Activated CD8-positive, alpha-beta T cell treated with anti-CD3 and anti-CD28 coated beads for 36 hours (primary cell): ENCODE data around the gene MYLK4. TPM values are rescaled to one million over a fixed set of nuclear protein-coding genes. Genes with fewer than 3 reads are reported as not detected.

Source experiments
- ATAC-seq: fragments of 200-7000 bp; cut with Tn5 transposase; one replicate; pipeline ENCODE4 v1.10.0; 2021; ENCODE audit warnings: mild to moderate bottlenecking, moderate library complexity
- CTCF ChIA-PET: fragments of 350-600 bp; sonication (Branson Sonifier 250); formaldehyde crosslinking; loops from one replicate; lab custom pipeline; 2021; ENCODE audit warnings: antibody characterized with exemption; lab: Charles Lee
- POLR2A ChIA-PET: fragments of 350-600 bp; sonication (Branson Sonifier 250); formaldehyde crosslinking; loops from one replicate; lab custom pipeline; 2021; ENCODE audit warnings: antibody characterized with exemption; lab: Charles Lee
- DNase-seq: peaks from one replicate; pipeline ENCODE4 v3.0.0-alpha.2; 2020
- H3K27ac Mint-ChIP-seq: one replicate; pipeline ENCODE4 v1.8.0; 2021; ENCODE audit warnings: mild to moderate bottlenecking, mixed read lengths
- H3K27me3 Mint-ChIP-seq: one replicate; pipeline ENCODE4 v1.8.0; 2021; ENCODE audit warnings: mixed read lengths
- H3K36me3 Mint-ChIP-seq: one replicate; pipeline ENCODE4 v1.8.0; 2021; ENCODE audit warnings: low read depth, mixed read lengths
- H3K4me1 Mint-ChIP-seq: one replicate; pipeline ENCODE4 v1.8.0; 2021; ENCODE audit warnings: low read depth, mixed read lengths
- H3K4me3 Mint-ChIP-seq: one replicate; pipeline ENCODE4 v1.8.0; 2021; ENCODE audit warnings: mild to moderate bottlenecking, moderate library complexity, mixed read lengths
- H3K9me3 Mint-ChIP-seq: one replicate; pipeline ENCODE4 v1.8.0; 2021; ENCODE audit warnings: mixed read lengths
- CTCF ChIP-seq: fragments of 200-600 bp; IDR thresholded peaks from one replicate; pipeline ENCODE4 v1.8.0; 2022; ENCODE audit warnings: antibody characterized with exemption, mild to moderate bottlenecking
- intact Hi-C: fragments of 100-400 bp; cut with micrococcal nuclease; formaldehyde crosslinking; loops from one replicate; pipeline ENCODE4 v1.10.0; 2022
- total RNA-seq, 2 experiments: library from RNA; stranded (reverse); gene quantifications; one replicate each; pipeline ENCODE4 v1.2.3, GENCODE V29; 2021

The MYLK4 gene
- total RNA-seq, 2 experiments from 2014 or later = 0.09 to 0.11 TPM

GRCh38 chr6:2633736-2634135, 117.0 kb downstream of the MYLK4 start:
- ATAC-seq = no peak
- Mint-ChIP-seq H3K4me1 (peaks cover 9% of the 10 kb centered on the region), H3K27me3 (peaks cover 3% of the 10 kb centered on the region), H3K27ac (no peak overlapping the region), H3K36me3 (no peaks in the 10 kb centered on the region), H3K4me3 (peak overlapping the region; percentile 15), H3K9me3 (no peaks in the 10 kb centered on the region)
- no peak for DNase-seq
- no peak for TF ChIP-seq CTCF
- POLR2A ChIA-PET = interaction anchor here (1.8 kb wide), 1 partner anchor 132 kb away, joined by 5 read pairs; the partner anchor contains the start of gene WRNIP1
- intact Hi-C loops = loop anchor here (2.0 to 10.0 kb wide), 2 partner anchors 179 to 1037 kb away; no protein-coding TSS in a partner anchor
- CTCF ChIA-PET = interaction anchor here (0.6 to 4.6 kb wide), 64 partner anchors 9 to 1107 kb away, joined by 3 to 53 read pairs (median 4); partner anchors contain the start of gene MYLK4

- TF ChIP-seq CTCF = no peak
- Mint-ChIP-seq H3K4me3 (no peak overlapping the region), H3K27me3 (peaks cover 3% of the 10 kb centered on the region), H3K36me3 (no peaks in the 10 kb centered on the region), H3K27ac (no peak overlapping the region), H3K4me1 (peaks cover 9% of the 10 kb centered on the region), H3K9me3 (no peaks in the 10 kb centered on the region)
- no peak for ATAC-seq
- no peak for DNase-seq
- ChIA-PET POLR2A (interaction anchor here (1.8 kb wide), 1 partner anchor 133 kb away, joined by 5 read pairs; the partner anchor contains the start of gene WRNIP1), CTCF (interaction anchor here (1.0 to 4.6 kb wide), 12 partner anchors 14 to 1036 kb away, joined by 3 to 53 read pairs (median 12); partner anchors contain the start of gene MYLK4)
- intact Hi-C loops = loop anchor here (10.0 kb wide), 1 partner anchor 178 kb away; no protein-coding TSS in a partner anchor
Measured at GRCh38 chr6:2632976-2633584, 117.6 kb downstream of the MYLK4 start.

GRCh38 chr6:2632368-2632767, 118.4 kb downstream of the MYLK4 start:
- H3K27ac Mint-ChIP-seq = no peak overlapping the region
- no peak overlapping the region for H3K4me3 Mint-ChIP-seq
- DNase-seq (no peak), ATAC-seq (no peak)
- ChIA-PET POLR2A (no interaction called here), CTCF (interaction anchor here (0.8 to 4.6 kb wide), 4 partner anchors 18 to 1036 kb away, joined by 3 to 53 read pairs (median 4); no protein-coding TSS in a partner anchor)
- H3K4me1 Mint-ChIP-seq = peaks cover 9% of the 10 kb centered on the region
- intact Hi-C loops = loop anchor here (10.0 kb wide), 1 partner anchor 178 kb away; no protein-coding TSS in a partner anchor
- H3K27me3 Mint-ChIP-seq = peaks cover 3% of the 10 kb centered on the region
- TF ChIP-seq CTCF = no peak
- H3K36me3 Mint-ChIP-seq = no peaks in the 10 kb centered on the region
- no peaks in the 10 kb centered on the region for H3K9me3 Mint-ChIP-seq

GRCh38 chr6:2630891-2631571, 119.7 kb downstream of the MYLK4 start:
- CTCF ChIA-PET = interaction anchor here (0.7 kb wide), 1 partner anchor 1034 kb away, joined by 3 read pairs; no protein-coding TSS in a partner anchor
- Mint-ChIP-seq H3K27me3 (peaks cover 4% of the 10 kb centered on the region), H3K9me3 (no peaks in the 10 kb centered on the region), H3K36me3 (no peaks in the 10 kb centered on the region), H3K4me3 (no peak overlapping the region), H3K4me1 (peaks cover 9% of the 10 kb centered on the region), H3K27ac (no peak overlapping the region)
- POLR2A ChIA-PET = no interaction called here
- intact Hi-C loops = loop anchor here (10.0 kb wide), 1 partner anchor 176 kb away; no protein-coding TSS in a partner anchor
- ATAC-seq (no peak), DNase-seq (no peak)
- no peak for TF ChIP-seq CTCF
